Gastroesophageal sphincter (tissue), 4 donors: Measurements from ENCODE around the gene SLC47A2. TPM values are rescaled to one million over a fixed set of nuclear protein-coding genes. Genes with fewer than 3 reads are reported as not detected.

Experiments used
- ATAC-seq: fragments of 150-250 bp; one replicate; pipeline ENCODE4 v1.9.1; 2016; ENCODE audit warnings: mild to moderate bottlenecking, moderate library complexity
- H3K27ac ChIP-seq, 4 donors: fragments of 200-600 bp; sonication (generic) in 3 of 4; 1 replicate in 3 of 4; 2 replicates in 1 of 4; pipeline ENCODE4 v1.5.1; 2016 to 2019
- H3K27me3 ChIP-seq: fragments of 200-600 bp; sonication (generic); one replicate; pipeline ENCODE4 v1.5.1; 2019
- H3K36me3 ChIP-seq, 2 donors: fragments of 200-600 bp; sonication (generic); one replicate each; pipeline ENCODE4 v1.5.1; 2019; ENCODE audit warnings: control low read depth in 1 of 2
- H3K4me1 ChIP-seq, 3 donors: fragments of 200-600 bp; sonication (generic); 1 replicate in 2 of 3; 2 replicates in 1 of 3; pipeline ENCODE4 v1.5.1; 2016 to 2019; ENCODE audit warnings: control low read depth in 2 of 3
- H3K4me3 ChIP-seq, 2 donors: fragments of 200-600 bp; sonication (generic); one replicate each; pipeline ENCODE4 v1.5.1; 2019; ENCODE audit warnings: mild to moderate bottlenecking in 1 of 2, moderate library complexity in 1 of 2
- H3K9me3 ChIP-seq, 3 donors: fragments of 200-600 bp; sonication (generic); one replicate each; pipeline ENCODE4 v1.5.1; 2017 to 2019; ENCODE audit warnings: control low read depth in 2 of 3
- EP300 ChIP-seq: sonication (generic); formaldehyde crosslinking; IDR thresholded peaks from one replicate; pipeline ENCODE4 v1.6.1; 2017; ENCODE audit warnings: antibody characterized with exemption, mild to moderate bottlenecking
- POLR2A ChIP-seq, 2 donors: fragments of 450-650 bp; IDR thresholded peaks; one replicate each; pipeline ENCODE4 v1.6.1; 2017; ENCODE audit warnings: antibody characterized with exemption in 2 of 2, mild to moderate bottlenecking in 2 of 2, moderate library complexity in 1 of 2
- POLR2AphosphoS5 ChIP-seq: sonication (generic); formaldehyde crosslinking; IDR thresholded peaks from one replicate; pipeline ENCODE4 v1.6.1; 2017; ENCODE audit warnings: antibody characterized with exemption
- WGBS, 2 donors: methylation state at CpG; one replicate each; pipeline ENCODE4 v1.1.5; 2018; ENCODE audit warnings: low coverage in 1 of 2; 5-methylcytosine and 5-hydroxymethylcytosine counted together
- total RNA-seq, 4 donors: library from RNA; depleted of rRNA; stranded (reverse); fragments of >200 nt; gene quantifications; one replicate each; pipeline ENCODE4 v1.1.0, GENCODE V29; 2016
- TF ChIP-seq, protein P1 (sequence below), 4 experiments: fragments of 200-600 bp in 2 of 4; fragments of 450-650 bp in 2 of 4; sonication (generic) in 1 of 4; IDR thresholded peaks; one replicate each; pipeline ENCODE4 v1.5.1; 2017 to 2019; ENCODE audit warnings: antibody characterized with exemption in 4 of 4, mild to moderate bottlenecking in 2 of 4, moderate library complexity in 2 of 4

The SLC47A2 gene
- total RNA-seq, 4 donors from 2014 or later: not detected

DNA sequence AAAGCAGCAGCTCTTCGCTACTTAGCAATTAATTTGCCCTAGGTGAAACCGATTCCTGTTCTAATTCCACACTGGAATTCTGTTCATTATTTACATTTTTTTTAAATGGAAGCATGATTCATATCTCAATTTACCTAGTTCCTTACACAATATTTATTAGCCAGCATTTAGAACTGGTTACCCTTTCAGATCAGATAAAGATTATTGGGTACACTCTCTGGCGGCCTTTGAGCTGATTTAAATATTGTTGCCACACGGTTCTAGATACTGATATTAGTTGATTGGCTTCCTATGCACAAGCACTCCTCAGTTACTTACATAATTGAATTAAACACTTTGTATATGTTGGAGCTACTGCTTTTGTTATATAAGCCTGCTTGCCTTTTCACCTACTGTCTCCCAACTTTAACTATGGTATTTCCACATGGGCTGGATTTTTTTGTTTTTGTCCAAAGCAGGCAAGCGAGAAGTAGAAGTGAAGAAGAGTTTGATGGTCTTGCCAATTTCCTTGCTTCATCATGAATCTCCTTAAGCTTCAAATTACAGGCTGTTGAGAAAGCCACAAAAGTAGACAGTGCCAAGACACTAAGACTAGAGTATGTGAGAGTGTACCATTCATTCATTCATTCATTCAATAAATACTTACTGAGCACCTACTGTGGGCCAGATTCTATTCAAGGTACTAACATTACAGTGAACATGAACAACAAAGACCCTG, 71.7 kb downstream of the SLC47A2 start:
- no peaks in the 10 kb centered on the region for H3K9me3 ChIP-seq
- H3K36me3 ChIP-seq: no peaks in the 10 kb centered on the region
- TF ChIP-seq, protein P1, sequence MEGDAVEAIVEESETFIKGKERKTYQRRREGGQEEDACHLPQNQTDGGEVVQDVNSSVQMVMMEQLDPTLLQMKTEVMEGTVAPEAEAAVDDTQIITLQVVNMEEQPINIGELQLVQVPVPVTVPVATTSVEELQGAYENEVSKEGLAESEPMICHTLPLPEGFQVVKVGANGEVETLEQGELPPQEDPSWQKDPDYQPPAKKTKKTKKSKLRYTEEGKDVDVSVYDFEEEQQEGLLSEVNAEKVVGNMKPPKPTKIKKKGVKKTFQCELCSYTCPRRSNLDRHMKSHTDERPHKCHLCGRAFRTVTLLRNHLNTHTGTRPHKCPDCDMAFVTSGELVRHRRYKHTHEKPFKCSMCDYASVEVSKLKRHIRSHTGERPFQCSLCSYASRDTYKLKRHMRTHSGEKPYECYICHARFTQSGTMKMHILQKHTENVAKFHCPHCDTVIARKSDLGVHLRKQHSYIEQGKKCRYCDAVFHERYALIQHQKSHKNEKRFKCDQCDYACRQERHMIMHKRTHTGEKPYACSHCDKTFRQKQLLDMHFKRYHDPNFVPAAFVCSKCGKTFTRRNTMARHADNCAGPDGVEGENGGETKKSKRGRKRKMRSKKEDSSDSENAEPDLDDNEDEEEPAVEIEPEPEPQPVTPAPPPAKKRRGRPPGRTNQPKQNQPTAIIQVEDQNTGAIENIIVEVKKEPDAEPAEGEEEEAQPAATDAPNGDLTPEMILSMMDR (IDR thresholded peaks at IDR 0.05): no peak
- TF ChIP-seq POLR2A (IDR thresholded peaks at IDR 0.05) (no peak), EP300 (no peak), POLR2AphosphoS5 (no peak)
- no peak overlapping the region for H3K27ac ChIP-seq
- WGBS, 2 donors: 87 to 89% methylated on average over 5 of the region's 5 CpGs
- no peaks in the 10 kb centered on the region for H3K27me3 ChIP-seq
- H3K4me1 ChIP-seq: peaks cover 9 to 31% (median 11%) of the 10 kb centered on the region in 3 donors
- H3K4me3 ChIP-seq: no peak overlapping the region
- ATAC-seq: no peak

DNA sequence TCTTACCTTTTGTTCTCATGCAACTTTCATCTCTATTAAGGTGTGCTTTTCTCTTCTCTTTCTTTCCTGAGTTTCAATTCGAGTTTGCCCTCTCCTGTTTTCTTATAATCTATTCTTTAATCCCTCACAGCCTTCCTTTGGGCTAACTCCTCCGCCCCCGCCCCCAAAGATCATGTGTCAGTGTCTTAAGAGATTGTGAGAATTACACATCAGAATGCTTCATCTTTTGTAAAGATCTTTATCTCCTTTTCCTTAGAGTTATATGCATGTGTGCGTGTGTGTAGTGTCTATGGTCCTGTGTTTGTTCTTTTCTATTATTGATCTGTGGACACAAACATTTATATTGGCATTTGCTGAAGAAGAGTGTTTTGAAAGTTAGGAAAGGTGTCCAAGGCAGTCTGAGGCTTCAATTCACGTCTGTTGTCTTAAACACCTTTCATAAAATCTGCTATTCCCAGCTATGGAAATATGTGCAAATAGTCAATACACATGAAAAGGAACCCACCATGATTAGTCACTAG, 74.0 kb downstream of the SLC47A2 start:
- H3K4me1 ChIP-seq: peaks cover 8 to 21% (median 9%) of the 10 kb centered on the region in 3 donors
- no peak overlapping the region for H3K4me3 ChIP-seq
- H3K27ac ChIP-seq: no peak overlapping the region
- WGBS, 2 donors: 64 to 69% methylated on average over 2 to 5 of the region's 5 CpGs
- H3K9me3 ChIP-seq: no peaks in the 10 kb centered on the region
- ATAC-seq: no peak
- no peaks in the 10 kb centered on the region for H3K36me3 ChIP-seq
- TF ChIP-seq EP300 (no peak), POLR2AphosphoS5 (no peak), POLR2A (IDR thresholded peaks at IDR 0.05) (no peak)
- TF ChIP-seq, protein P1 (IDR thresholded peaks at IDR 0.05): no peak
- no peaks in the 10 kb centered on the region for H3K27me3 ChIP-seq

DNA sequence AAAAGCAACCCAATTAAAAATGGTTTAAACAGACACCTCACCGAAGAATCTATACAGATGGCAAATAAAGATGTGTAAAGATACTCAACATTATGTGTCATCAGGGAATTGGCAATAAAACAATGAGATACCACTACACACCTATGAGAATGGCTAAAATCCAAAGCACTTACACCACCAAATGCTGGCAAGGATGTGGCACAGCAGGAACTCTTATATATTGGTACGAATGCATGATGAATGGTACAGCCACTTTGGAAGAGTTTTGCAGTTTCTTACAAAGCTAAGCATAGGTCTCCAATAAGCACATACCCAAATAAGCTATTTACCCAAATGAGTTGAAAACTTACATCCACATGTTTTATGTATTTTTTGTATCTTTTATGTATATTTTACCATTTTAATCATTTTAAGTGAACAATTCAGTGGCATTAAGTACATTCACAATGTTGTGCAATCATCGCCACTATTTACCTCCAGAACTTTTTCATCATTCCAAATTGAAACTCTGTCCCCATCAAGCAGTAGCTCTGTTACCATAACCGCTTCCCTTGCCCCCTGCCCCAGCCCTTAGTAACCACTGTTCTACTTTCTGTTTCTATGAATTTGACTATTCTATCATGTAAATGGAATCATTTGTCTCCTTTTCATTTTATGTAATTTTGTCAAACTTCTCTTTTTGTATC, 74.6 kb downstream of the SLC47A2 start:
- Histone ChIP-seq H3K4me3 (no peak overlapping the region), H3K4me1 (peaks cover 2 to 15% (median 2%) of the 10 kb centered on the region in 3 donors), H3K27ac (no peak overlapping the region), H3K36me3 (no peaks in the 10 kb centered on the region), H3K27me3 (no peaks in the 10 kb centered on the region), H3K9me3 (no peaks in the 10 kb centered on the region)
- WGBS, 2 donors: 77 to 86% methylated on average over 4 of the region's 4 CpGs
- TF ChIP-seq EP300 (no peak), POLR2A (IDR thresholded peaks at IDR 0.05) (no peak), POLR2AphosphoS5 (no peak)
- TF ChIP-seq, protein P1 (IDR thresholded peaks at IDR 0.05): no peak
- ATAC-seq: no peak

DNA sequence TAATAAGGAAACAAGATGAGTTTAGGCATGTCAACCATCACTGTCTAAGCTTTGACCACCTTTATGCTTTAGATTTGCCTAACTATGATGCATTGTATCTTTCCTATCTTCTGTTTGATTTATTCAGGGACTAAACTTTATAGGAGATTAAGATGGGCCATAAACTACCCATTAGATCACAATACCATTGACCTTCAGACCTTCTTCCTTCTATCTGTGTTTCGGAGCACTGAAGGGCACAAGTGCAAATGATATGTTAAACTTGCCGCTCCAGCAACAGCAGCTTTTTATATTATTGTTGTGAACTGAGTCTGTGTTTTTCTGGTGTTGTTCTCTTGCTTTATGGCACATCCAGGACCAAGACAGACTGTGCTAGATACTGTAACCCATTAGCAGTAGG, 84.5 kb downstream of the SLC47A2 start:
- no peak for ATAC-seq
- H3K4me3 ChIP-seq: no peak overlapping the region
- H3K9me3 ChIP-seq: no peaks in the 10 kb centered on the region
- no peak overlapping the region for H3K27ac ChIP-seq
- TF ChIP-seq EP300 (no peak), POLR2A (IDR thresholded peaks at IDR 0.05) (no peak), POLR2AphosphoS5 (no peak)
- TF ChIP-seq, protein P1 (IDR thresholded peaks at IDR 0.05): no peak
- no peaks in the 10 kb centered on the region for H3K4me1 ChIP-seq
- 81 to 83% methylated on average over 1 to 2 of the region's 2 CpGs for WGBS, 2 donors
- H3K36me3 ChIP-seq: no peaks in the 10 kb centered on the region
- H3K27me3 ChIP-seq: no peaks in the 10 kb centered on the region
